ENCODE measurements around the gene RPE.

Gene RPE

GRCh38 chr2:209977386-209978239, 24.8 kb upstream of the RPE start:
- in situ Hi-C loops (cut with HindIII; ENCODE audit: low sequenced_read_pairs): no loop called here
- DNase-seq (ENCODE audit: low read depth, low spot score): peak; percentile 50
- TF ChIP-seq CTCF (IDR thresholded peaks at IDR 0.05; ENCODE audit: low read depth, low read length): peak; percentile 28
- no peak overlapping the region for H3K4me3 ChIP-seq (ENCODE audit: low read depth, low read length)

GRCh38 chr2:209984291-209984690, 18.1 kb upstream of the RPE start:
- in situ Hi-C loops (cut with HindIII; ENCODE audit: low sequenced_read_pairs): no loop called here
- DNase-seq (ENCODE audit: low read depth, low spot score): no peak
- no peak overlapping the region for H3K4me3 ChIP-seq (ENCODE audit: low read depth, low read length)
- TF ChIP-seq CTCF (IDR thresholded peaks at IDR 0.05; ENCODE audit: low read depth, low read length): no peak

GRCh38 chr2:209985874-209986273, 16.6 kb upstream of the RPE start:
- DNase-seq (ENCODE audit: low read depth, low spot score): no peak
- TF ChIP-seq CTCF (IDR thresholded peaks at IDR 0.05; ENCODE audit: low read depth, low read length): no peak
- in situ Hi-C loops (cut with HindIII; ENCODE audit: low sequenced_read_pairs): no loop called here
- no peak overlapping the region for H3K4me3 ChIP-seq (ENCODE audit: low read depth, low read length)

- no peak for TF ChIP-seq CTCF (IDR thresholded peaks at IDR 0.05; ENCODE audit: low read depth, low read length)
- in situ Hi-C loops (cut with HindIII; ENCODE audit: low sequenced_read_pairs): no loop called here
- peak; percentile 22 for DNase-seq (ENCODE audit: low read depth, low spot score)
- H3K4me3 ChIP-seq (ENCODE audit: low read depth, low read length): no peak overlapping the region
Observed at GRCh38 chr2:209986415-209986814, 16.0 kb upstream of the RPE start.

- no peak overlapping the region for H3K4me3 ChIP-seq (ENCODE audit: low read depth, low read length)
- in situ Hi-C loops (cut with HindIII; ENCODE audit: low sequenced_read_pairs): no loop called here
- TF ChIP-seq CTCF (IDR thresholded peaks at IDR 0.05; ENCODE audit: low read depth, low read length): no peak
- DNase-seq (ENCODE audit: low read depth, low spot score): no peak
Observed at GRCh38 chr2:209988010-209988409, 14.4 kb upstream of the RPE start.

GRCh38 chr2:209990838-209991237, 11.6 kb upstream of the RPE start:
- TF ChIP-seq CTCF (IDR thresholded peaks at IDR 0.05; ENCODE audit: low read depth, low read length): no peak
- in situ Hi-C loops (cut with HindIII; ENCODE audit: low sequenced_read_pairs): no loop called here
- no peak overlapping the region for H3K4me3 ChIP-seq (ENCODE audit: low read depth, low read length)
- DNase-seq (ENCODE audit: low read depth, low spot score): no peak

Measured in astrocyte of the spinal cord (primary cell).